ENCODE data around the gene GABRA4.

GABRA4 gene

DNA sequence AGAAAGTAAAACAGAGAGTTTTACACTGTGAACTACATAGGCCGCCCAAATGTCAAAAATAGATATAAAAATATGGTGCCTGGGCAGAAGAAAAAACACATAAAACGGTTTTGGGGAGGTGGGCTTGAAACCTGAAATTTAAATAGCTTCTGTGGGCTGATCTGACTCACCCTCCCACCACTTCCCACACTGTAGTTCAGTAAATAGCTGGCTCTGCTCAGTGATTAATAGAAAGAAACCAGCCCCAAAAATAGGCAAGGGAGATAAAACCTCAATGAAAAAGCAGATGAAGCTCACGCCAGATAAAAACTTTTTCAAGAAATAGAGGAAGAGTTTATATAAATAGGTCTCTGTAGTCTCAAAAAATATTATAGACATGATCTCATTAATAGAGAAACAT lies 71.2 kb downstream of the GABRA4 start:
- H3K9ac ChIP-seq: no peak overlapping the region
- no peak overlapping the region for H3K4me2 ChIP-seq
- H3K27ac ChIP-seq: no peak overlapping the region
- no peaks in the 10 kb centered on the region for H3K4me1 ChIP-seq (ENCODE audit: low read depth, poor library complexity, severe bottlenecking)
- H2AFZ ChIP-seq (ENCODE audit: low read depth): no peak overlapping the region
- no peak overlapping the region for H3K4me3 ChIP-seq (IDR thresholded peaks at IDR 0.05; ENCODE audit: insufficient read depth, low read depth, low read length)
- no peaks in the 10 kb centered on the region for H3K79me2 ChIP-seq (ENCODE audit: insufficient read depth, low read depth)
- H4K20me1 ChIP-seq (ENCODE audit: insufficient read depth): no peaks in the 10 kb centered on the region
- H3K27me3 ChIP-seq (ENCODE audit: insufficient read depth, low read depth): no peaks in the 10 kb centered on the region
- TF ChIP-seq, protein P1, sequence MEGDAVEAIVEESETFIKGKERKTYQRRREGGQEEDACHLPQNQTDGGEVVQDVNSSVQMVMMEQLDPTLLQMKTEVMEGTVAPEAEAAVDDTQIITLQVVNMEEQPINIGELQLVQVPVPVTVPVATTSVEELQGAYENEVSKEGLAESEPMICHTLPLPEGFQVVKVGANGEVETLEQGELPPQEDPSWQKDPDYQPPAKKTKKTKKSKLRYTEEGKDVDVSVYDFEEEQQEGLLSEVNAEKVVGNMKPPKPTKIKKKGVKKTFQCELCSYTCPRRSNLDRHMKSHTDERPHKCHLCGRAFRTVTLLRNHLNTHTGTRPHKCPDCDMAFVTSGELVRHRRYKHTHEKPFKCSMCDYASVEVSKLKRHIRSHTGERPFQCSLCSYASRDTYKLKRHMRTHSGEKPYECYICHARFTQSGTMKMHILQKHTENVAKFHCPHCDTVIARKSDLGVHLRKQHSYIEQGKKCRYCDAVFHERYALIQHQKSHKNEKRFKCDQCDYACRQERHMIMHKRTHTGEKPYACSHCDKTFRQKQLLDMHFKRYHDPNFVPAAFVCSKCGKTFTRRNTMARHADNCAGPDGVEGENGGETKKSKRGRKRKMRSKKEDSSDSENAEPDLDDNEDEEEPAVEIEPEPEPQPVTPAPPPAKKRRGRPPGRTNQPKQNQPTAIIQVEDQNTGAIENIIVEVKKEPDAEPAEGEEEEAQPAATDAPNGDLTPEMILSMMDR (conservative IDR thresholded peaks at IDR 0.05; ENCODE audit: low read depth, low read length): no peak
- H3K36me3 ChIP-seq (ENCODE audit: insufficient read depth): no peaks in the 10 kb centered on the region

DNA sequence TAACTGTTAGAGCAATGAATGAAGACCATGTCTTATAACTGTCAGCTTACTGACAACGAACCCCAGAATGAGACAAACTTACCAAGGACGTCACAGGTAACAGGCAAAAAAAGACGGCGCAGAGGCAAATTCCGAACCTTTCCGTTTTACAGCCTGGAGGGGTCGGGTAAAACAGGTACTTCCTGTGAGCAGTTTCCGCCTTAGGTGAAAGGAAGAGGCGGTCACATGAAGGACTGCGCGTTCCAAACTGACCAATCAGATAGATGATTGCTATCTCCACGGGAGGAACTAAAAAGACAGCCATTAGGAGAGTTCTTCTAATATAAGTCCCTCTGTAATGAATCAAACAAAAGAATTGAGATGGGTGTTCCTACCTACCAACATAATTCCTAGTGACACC lies 84.3 kb downstream of the GABRA4 start, which contains the start of gene COX7B2:
COX7B2 (minus strand) TSS at position 168 of the 400 bp plus-strand sequence. CDS start 174,053 bp downstream, outside the sequence.
- H4K20me1 ChIP-seq (ENCODE audit: insufficient read depth): no peaks in the 10 kb centered on the region
- no peaks in the 10 kb centered on the region for H3K79me2 ChIP-seq (ENCODE audit: insufficient read depth, low read depth)
- H3K36me3 ChIP-seq (ENCODE audit: insufficient read depth): no peaks in the 10 kb centered on the region
- H3K4me2 ChIP-seq: no peak within 1 kb of the TSS
- no peak within 1 kb of the TSS for H2AFZ ChIP-seq (ENCODE audit: low read depth)
- TF ChIP-seq, protein P1 (conservative IDR thresholded peaks at IDR 0.05; ENCODE audit: low read depth, low read length): no peak
- no peak within 1 kb of the TSS for H3K9ac ChIP-seq
- no peaks in the 10 kb centered on the region for H3K27me3 ChIP-seq (ENCODE audit: insufficient read depth, low read depth)
- no peak within 1 kb of the TSS for H3K4me3 ChIP-seq (IDR thresholded peaks at IDR 0.05; ENCODE audit: insufficient read depth, low read depth, low read length)
- no peak within 1 kb of the TSS for H3K27ac ChIP-seq
- no peaks in the 10 kb centered on the region for H3K4me1 ChIP-seq (ENCODE audit: low read depth, poor library complexity, severe bottlenecking)

DNA sequence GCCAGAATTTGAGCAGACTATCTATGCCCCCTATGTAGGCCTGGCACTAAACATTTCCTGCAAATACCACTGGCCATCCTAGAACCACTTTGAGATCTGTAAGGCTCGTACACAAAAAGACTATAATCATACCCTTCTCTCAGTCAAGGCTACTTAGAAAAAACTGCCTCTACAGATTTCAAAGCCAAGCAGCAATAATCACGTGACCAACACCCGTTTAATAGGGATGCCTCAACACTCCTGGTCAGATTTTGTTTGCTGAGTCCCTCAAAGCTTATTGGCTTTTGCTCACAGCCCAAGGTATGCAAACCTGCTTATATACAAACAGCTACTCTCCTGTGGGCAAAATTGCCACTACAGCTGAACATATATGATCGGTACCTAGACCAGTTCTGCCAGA lies 85.2 kb downstream of the GABRA4 start:
- H3K27me3 ChIP-seq (ENCODE audit: insufficient read depth, low read depth): no peaks in the 10 kb centered on the region
- no peak overlapping the region for H3K4me3 ChIP-seq (IDR thresholded peaks at IDR 0.05; ENCODE audit: insufficient read depth, low read depth, low read length)
- TF ChIP-seq, protein P1 (conservative IDR thresholded peaks at IDR 0.05; ENCODE audit: low read depth, low read length): no peak
- no peak overlapping the region for H2AFZ ChIP-seq (ENCODE audit: low read depth)
- H3K9ac ChIP-seq: no peak overlapping the region
- H4K20me1 ChIP-seq (ENCODE audit: insufficient read depth): no peaks in the 10 kb centered on the region
- H3K36me3 ChIP-seq (ENCODE audit: insufficient read depth): no peaks in the 10 kb centered on the region
- H3K27ac ChIP-seq: no peak overlapping the region
- H3K4me1 ChIP-seq (ENCODE audit: low read depth, poor library complexity, severe bottlenecking): no peaks in the 10 kb centered on the region
- no peaks in the 10 kb centered on the region for H3K79me2 ChIP-seq (ENCODE audit: insufficient read depth, low read depth)
- no peak overlapping the region for H3K4me2 ChIP-seq

DNA sequence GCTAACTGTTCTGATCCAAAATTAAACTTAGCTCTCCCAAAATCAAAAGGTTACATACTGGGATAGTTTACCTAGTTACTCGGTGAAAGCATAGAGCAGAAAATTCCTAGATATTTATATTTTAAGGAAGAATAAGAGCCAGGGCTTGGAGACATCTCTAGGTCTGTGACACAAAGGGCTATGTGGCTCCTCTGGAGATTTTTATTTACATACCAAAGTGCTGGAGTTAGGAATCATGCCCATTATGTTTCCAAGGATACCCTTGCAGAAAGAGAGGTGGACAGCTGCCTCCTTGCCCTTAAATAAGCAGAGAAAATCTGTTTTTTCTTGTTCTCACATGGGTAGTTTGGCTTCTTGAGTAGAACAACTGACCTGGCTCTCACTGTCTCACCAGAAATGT lies 93.3 kb downstream of the GABRA4 start:
- H4K20me1 ChIP-seq (ENCODE audit: insufficient read depth): no peaks in the 10 kb centered on the region
- H3K79me2 ChIP-seq (ENCODE audit: insufficient read depth, low read depth): no peaks in the 10 kb centered on the region
- H3K36me3 ChIP-seq (ENCODE audit: insufficient read depth): no peaks in the 10 kb centered on the region
- no peak overlapping the region for H3K4me2 ChIP-seq
- TF ChIP-seq, protein P1 (conservative IDR thresholded peaks at IDR 0.05; ENCODE audit: low read depth, low read length): no peak
- H2AFZ ChIP-seq (ENCODE audit: low read depth): no peak overlapping the region
- H3K4me1 ChIP-seq (ENCODE audit: low read depth, poor library complexity, severe bottlenecking): no peaks in the 10 kb centered on the region
- no peak overlapping the region for H3K4me3 ChIP-seq (IDR thresholded peaks at IDR 0.05; ENCODE audit: insufficient read depth, low read depth, low read length)
- no peaks in the 10 kb centered on the region for H3K27me3 ChIP-seq (ENCODE audit: insufficient read depth, low read depth)
- H3K27ac ChIP-seq: no peak overlapping the region
- no peak overlapping the region for H3K9ac ChIP-seq

All from KMS-11 (cell line).